ENCODE results near the gene BCL2L14.

Gene BCL2L14

GRCh38 chr12:12091977-12092663, 21.4 kb downstream of the BCL2L14 start:
- TF ChIP-seq CTCF (IDR thresholded peaks at IDR 0.05) (no peak), ZFX (IDR thresholded peaks at IDR 0.05; ENCODE audit: borderline replicate concordance) (no peak)
- no peak overlapping the region for H3K27ac ChIP-seq

GRCh38 chr12:12094481-12094880, 23.7 kb downstream of the BCL2L14 start:
- H3K27ac ChIP-seq = no peak overlapping the region
- TF ChIP-seq CTCF (IDR thresholded peaks at IDR 0.05) = no peak
- TF ChIP-seq ZFX (IDR thresholded peaks at IDR 0.05; ENCODE audit: borderline replicate concordance) = no peak

- H3K27ac ChIP-seq = no peak overlapping the region
- no peak for TF ChIP-seq CTCF (IDR thresholded peaks at IDR 0.05)
Measured at GRCh38 chr12:12095021-12095420, 24.3 kb downstream of the BCL2L14 start.

GRCh38 chr12:12097891-12098690, 27.4 kb downstream of the BCL2L14 start:
- no peak overlapping the region for H3K27ac ChIP-seq
- TF ChIP-seq CTCF (IDR thresholded peaks at IDR 0.05) = no peak
- no peak for TF ChIP-seq ZFX (IDR thresholded peaks at IDR 0.05; ENCODE audit: borderline replicate concordance)

- TF ChIP-seq CTCF (IDR thresholded peaks at IDR 0.05) = no peak
- TF ChIP-seq ZFX (IDR thresholded peaks at IDR 0.05; ENCODE audit: borderline replicate concordance) = no peak
- no peak overlapping the region for H3K27ac ChIP-seq
Measured at GRCh38 chr12:12098691-12099015, 27.9 kb downstream of the BCL2L14 start.

GRCh38 chr12:12099102-12099501, 28.4 kb downstream of the BCL2L14 start:
- H3K27ac ChIP-seq = no peak overlapping the region
- TF ChIP-seq CTCF (IDR thresholded peaks at IDR 0.05) (no peak), ZFX (IDR thresholded peaks at IDR 0.05; ENCODE audit: borderline replicate concordance) (no peak)

- TF ChIP-seq ZFX (IDR thresholded peaks at IDR 0.05; ENCODE audit: borderline replicate concordance) = no peak
- no peak for TF ChIP-seq CTCF (IDR thresholded peaks at IDR 0.05)
- H3K27ac ChIP-seq = no peak overlapping the region
Measured at GRCh38 chr12:12107678-12108077, 36.9 kb downstream of the BCL2L14 start.
